ENCODE data around the gene OR10H4. TPM values are rescaled to one million over a fixed set of nuclear protein-coding genes. Genes with fewer than 3 reads are reported as not detected.
"Not testable (repeated sequence)": the region's sequence is repeated elsewhere in the genome, so short reads cannot be mapped to it uniquely, and the experiment has no call there.

Gene OR10H4, protein sequence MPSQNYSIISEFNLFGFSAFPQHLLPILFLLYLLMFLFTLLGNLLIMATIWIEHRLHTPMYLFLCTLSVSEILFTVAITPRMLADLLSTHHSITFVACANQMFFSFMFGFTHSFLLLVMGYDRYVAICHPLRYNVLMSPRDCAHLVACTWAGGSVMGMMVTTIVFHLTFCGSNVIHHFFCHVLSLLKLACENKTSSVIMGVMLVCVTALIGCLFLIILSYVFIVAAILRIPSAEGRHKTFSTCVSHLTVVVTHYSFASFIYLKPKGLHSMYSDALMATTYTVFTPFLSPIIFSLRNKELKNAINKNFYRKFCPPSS
- not detected in 2 replicates for total RNA-seq

DNA sequence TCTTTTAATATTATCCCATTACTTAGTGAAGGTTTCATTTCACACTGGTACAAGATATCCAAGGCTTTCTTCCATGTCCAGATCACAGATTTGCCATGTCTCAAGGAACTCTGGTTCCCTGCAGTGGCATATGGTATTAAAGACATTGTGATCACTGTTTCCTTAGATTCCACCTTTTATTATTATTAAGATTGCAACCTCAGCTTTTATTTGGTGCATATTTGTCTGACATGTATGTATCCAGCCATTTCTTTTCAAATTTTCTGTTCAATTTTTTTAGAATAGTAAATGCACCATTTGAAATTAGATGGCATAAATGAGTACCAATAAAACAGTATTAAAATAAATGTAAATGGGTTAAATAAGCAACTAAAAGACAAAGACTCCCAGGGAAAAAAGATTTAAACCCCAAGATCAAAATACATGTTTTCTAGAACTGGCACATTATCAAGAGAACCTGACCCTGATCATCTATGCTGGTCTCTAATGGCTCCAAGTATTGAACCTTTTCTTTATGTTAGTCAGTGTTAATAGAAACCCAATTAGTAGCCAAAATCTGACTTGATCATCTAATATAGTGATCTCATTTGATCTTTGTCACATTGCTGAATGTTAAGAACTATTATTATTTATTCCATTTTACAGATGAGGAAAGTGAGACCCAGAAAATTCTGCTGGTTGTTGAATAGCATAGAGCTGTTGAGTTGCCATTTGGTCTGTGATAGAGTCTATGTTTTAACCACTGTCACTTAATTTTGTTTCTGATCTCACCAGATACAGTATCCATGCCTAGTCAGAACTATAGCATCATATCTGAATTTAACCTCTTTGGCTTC is at the start of gene OR10H4:
OR10H4 (plus strand) TSS at position 786 of the 836 bp plus-strand sequence; CDS start at position 786, 0 bp downstream.
- no peak within 1 kb of the TSS for H3K27ac Mint-ChIP-seq
- peaks cover 15% of the 10 kb centered on the region for H3K27me3 Mint-ChIP-seq (ENCODE audit: insufficient read depth)
- intact Hi-C loops (cut with micrococcal nuclease) = no loop called here

DNA sequence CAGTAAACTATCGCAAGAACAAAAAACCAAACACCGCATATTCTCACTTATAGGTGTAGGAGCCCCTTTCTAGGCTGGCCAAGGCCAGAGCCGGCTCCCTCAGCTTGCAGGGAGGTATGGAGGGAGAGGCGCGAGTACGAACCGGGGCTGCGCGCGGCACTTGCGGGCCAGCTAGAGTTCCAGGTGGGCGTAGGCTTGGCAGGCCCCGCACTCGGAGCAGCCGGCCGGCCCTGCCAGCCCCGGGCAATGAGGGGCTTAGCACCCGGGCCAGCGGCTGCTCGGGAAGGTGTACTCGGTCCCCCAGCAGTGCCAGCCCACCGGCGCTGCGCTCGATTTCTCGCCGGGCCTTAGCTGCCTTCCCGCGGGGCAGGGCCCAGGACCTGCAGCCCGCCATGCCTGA is 49.2 kb upstream of the OR10H4 start:
- intact Hi-C loops (cut with micrococcal nuclease) = not testable (repeated sequence)

More for the DNA sequence above, at the start of gene OR10H4:
- H3K9me3 Mint-ChIP-seq = peaks cover 19% of the 10 kb centered on the region
- no peaks in the 10 kb centered on the region for H3K36me3 Mint-ChIP-seq (ENCODE audit: low read depth)
- H3K4me1 Mint-ChIP-seq (ENCODE audit: low read depth) = no peaks in the 10 kb centered on the region
- no peak for DNase-seq (ENCODE audit: low spot score)
- H3K4me3 Mint-ChIP-seq = no peak within 1 kb of the TSS

DNA sequence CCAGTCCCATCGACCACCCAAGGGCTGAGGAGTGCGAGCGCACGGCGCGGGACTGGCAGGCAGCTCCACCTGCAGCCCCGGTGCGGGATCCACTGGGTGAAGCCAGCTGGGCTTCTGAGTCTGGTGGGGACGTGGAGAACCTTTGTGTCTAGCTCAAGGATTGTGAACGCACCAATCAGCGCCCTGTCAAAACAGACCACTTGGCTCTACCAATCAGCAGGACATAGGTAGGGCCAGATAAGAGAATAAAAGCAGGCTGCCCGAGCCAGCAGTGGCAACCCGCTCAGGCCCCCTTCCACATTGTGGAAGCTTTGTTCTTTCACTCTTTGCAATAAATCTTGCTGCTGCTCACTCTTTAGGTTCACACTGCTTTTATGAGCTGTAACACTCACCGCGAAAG is 48.8 kb upstream of the OR10H4 start:
- DNase-seq (ENCODE audit: low spot score); H3K9me3 Mint-ChIP-seq; H3K36me3 Mint-ChIP-seq (ENCODE audit: low read depth); H3K4me3 Mint-ChIP-seq; H3K4me1 Mint-ChIP-seq (ENCODE audit: low read depth); H3K27ac Mint-ChIP-seq; intact Hi-C loops (cut with micrococcal nuclease): not testable (repeated sequence)
- peaks cover 32% of the 10 kb centered on the region for H3K27me3 Mint-ChIP-seq (ENCODE audit: insufficient read depth)

More for the DNA sequence above, 49.2 kb upstream of the OR10H4 start:
- H3K9me3 Mint-ChIP-seq; H3K27ac Mint-ChIP-seq; DNase-seq (ENCODE audit: low spot score); H3K4me1 Mint-ChIP-seq (ENCODE audit: low read depth); H3K4me3 Mint-ChIP-seq; H3K36me3 Mint-ChIP-seq (ENCODE audit: low read depth): not testable (repeated sequence)
- peaks cover 29% of the 10 kb centered on the region for H3K27me3 Mint-ChIP-seq (ENCODE audit: insufficient read depth)

DNA sequence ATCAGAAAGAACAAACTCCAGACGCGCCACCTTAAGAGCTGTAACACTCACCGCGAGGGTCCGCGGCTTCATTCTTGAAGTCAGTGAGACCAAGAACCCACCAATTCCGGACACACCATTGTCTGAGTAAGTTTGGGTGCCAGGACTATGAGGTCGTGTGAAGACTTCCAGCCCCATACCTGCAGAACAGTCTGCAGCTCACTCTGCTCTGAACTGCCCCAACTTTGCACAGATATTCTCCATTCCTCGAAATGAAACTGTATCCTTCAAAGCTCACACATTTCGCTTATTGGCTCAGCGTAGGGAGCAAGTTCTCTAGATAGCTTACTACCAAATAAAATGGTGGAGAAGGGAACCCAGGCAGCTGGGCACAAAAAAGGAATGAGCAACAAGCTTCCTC is 48.3 kb upstream of the OR10H4 start:
- no peaks in the 10 kb centered on the region for H3K36me3 Mint-ChIP-seq (ENCODE audit: low read depth)
- no peak for DNase-seq (ENCODE audit: low spot score)
- H3K27me3 Mint-ChIP-seq (ENCODE audit: insufficient read depth) = peaks cover 34% of the 10 kb centered on the region
- no peaks in the 10 kb centered on the region for H3K4me1 Mint-ChIP-seq (ENCODE audit: low read depth)
- H3K9me3 Mint-ChIP-seq = peaks cover 6% of the 10 kb centered on the region
- intact Hi-C loops (cut with micrococcal nuclease) = no loop called here
- no peak overlapping the region for H3K27ac Mint-ChIP-seq
- no peak overlapping the region for H3K4me3 Mint-ChIP-seq

DNA sequence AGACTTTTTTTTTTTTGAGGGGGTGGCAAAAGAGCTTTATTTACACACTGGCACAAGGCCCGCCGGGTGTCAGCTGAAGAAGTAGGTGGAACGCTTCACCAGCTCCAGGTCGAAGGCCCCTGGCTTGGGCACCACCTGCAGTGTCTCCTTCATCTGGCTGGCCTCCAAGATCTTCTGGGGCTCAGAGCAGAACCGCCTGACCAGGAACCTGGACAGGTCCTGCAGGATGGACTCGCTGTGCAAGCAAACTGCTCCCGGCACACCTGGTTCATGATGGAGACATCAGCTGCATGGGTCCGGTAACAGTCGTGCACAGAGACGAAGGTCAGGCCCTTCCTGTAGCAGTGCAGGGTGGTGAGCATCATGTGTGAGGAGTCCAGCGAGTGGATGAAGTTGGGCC is 46.6 kb upstream of the OR10H4 start:
- Mint-ChIP-seq H3K27ac (no peak overlapping the region), H3K36me3 (ENCODE audit: low read depth) (no peaks in the 10 kb centered on the region), H3K9me3 (peaks cover 6% of the 10 kb centered on the region), H3K4me1 (ENCODE audit: low read depth) (no peaks in the 10 kb centered on the region), H3K27me3 (ENCODE audit: insufficient read depth) (peaks cover 34% of the 10 kb centered on the region), H3K4me3 (no peak overlapping the region)
- no peak for DNase-seq (ENCODE audit: low spot score)
- intact Hi-C loops (cut with micrococcal nuclease) = no loop called here

DNA sequence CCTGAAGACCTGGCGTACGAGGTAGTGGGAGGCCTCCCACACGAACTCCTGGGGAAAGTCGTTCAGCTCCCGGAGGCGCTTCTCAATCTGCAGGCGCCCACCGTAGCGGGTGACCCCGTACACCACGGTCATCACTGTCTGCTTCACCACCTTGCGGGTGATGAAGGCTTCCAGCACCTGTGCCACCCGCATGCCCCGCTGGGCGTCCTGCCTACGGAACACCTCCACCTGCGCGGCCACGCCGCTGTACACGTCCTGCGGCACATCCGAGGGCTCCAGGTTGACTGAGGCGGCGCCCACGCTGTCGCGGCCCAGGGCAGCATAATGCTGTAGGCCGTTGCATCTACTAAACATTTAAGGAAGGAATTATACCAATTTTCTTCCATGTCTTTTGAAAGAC is 45.9 kb upstream of the OR10H4 start:
- H3K9me3 Mint-ChIP-seq; intact Hi-C loops (cut with micrococcal nuclease); H3K4me1 Mint-ChIP-seq (ENCODE audit: low read depth); H3K27ac Mint-ChIP-seq; H3K4me3 Mint-ChIP-seq; DNase-seq (ENCODE audit: low spot score); H3K36me3 Mint-ChIP-seq (ENCODE audit: low read depth): not testable (repeated sequence)
- peaks cover 36% of the 10 kb centered on the region for H3K27me3 Mint-ChIP-seq (ENCODE audit: insufficient read depth)

DNA sequence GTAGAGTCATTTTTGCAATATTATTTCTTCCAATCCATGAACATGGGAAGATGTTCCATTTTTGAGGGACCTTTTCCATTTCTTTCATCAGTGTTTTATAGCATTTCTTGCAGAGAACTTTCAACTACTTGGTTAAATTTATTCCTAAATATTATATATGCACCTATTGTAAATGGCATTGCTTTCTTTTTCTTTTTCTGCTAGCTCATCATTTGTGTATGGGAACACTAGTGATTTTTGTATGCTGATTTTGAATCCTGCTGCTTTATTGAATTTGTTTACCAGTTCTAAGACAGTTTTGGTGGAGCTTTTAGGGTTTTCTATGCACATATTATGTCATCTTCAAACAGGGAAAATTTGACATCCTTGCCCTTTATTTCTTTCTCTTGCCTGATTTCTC is 43.8 kb upstream of the OR10H4 start:
- no peak for DNase-seq (ENCODE audit: low spot score)
- Mint-ChIP-seq H3K27ac (no peak overlapping the region), H3K27me3 (ENCODE audit: insufficient read depth) (peaks cover 32% of the 10 kb centered on the region), H3K36me3 (ENCODE audit: low read depth) (no peaks in the 10 kb centered on the region), H3K4me1 (ENCODE audit: low read depth) (no peaks in the 10 kb centered on the region), H3K9me3 (peaks cover 6% of the 10 kb centered on the region), H3K4me3 (no peak overlapping the region)
- intact Hi-C loops (cut with micrococcal nuclease) = no loop called here

DNA sequence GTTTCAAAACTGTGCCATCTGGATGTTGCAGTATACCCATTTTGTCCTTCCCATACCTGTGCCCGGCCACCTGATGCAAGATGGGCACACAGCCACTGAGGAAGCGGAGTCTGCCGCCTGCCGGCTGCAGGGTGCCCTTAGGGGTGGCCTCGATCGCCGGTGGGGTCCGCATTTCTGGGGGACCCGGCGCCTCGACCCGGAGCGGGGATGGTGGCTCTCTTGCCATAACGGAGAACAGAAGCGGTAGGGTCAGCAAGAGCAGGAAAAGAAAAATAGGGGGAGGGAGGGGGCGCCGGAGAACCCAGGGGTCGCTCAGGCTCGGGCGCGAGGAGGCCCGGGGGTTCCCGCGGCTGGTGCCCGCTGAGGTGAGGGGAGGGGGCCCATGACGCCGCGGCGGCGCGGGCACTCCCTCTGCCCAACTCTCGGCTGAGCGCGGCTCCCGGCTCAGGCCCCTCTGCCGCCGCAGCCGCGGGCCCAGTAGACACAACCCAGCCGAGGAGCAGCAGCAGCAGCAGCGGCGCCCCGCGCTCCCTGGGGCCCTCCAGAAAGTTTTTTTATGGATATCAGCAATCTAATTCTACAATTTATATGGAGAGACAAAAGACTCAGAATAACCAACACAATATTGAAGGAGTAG is 37.1 kb upstream of the OR10H4 start:
- H3K4me3 Mint-ChIP-seq = no peak overlapping the region
- H3K27ac Mint-ChIP-seq = no peak overlapping the region
- no peaks in the 10 kb centered on the region for H3K4me1 Mint-ChIP-seq (ENCODE audit: low read depth)
- H3K9me3 Mint-ChIP-seq = peaks cover 10% of the 10 kb centered on the region
- no peaks in the 10 kb centered on the region for H3K36me3 Mint-ChIP-seq (ENCODE audit: low read depth)
- intact Hi-C loops (cut with micrococcal nuclease) = no loop called here
- no peak for DNase-seq (ENCODE audit: low spot score)
- H3K27me3 Mint-ChIP-seq (ENCODE audit: insufficient read depth) = peaks cover 33% of the 10 kb centered on the region

DNA sequence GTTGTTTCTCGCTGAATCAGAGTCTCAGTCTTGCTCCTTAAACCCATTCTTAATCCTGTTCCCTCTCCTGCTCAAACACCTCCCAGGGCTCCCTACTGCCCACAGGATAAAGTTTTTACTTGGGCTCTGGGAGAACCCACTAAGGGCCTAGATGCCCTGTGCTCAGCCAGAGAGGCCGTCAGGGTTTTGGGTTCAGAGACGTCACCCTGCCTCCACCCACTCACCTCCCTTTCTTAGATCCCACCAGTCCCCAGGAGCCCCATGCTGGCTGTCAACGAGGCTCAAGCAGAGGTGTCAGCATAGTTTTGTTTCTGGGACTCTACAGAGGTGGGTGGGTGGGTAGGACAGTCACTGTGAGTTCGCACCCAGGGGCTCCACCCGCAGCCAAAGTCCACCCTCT is 35.4 kb upstream of the OR10H4 start:
- no peaks in the 10 kb centered on the region for H3K4me1 Mint-ChIP-seq (ENCODE audit: low read depth)
- H3K4me3 Mint-ChIP-seq = no peak overlapping the region
- H3K9me3 Mint-ChIP-seq = peaks cover 10% of the 10 kb centered on the region
- H3K27ac Mint-ChIP-seq = no peak overlapping the region
- DNase-seq (ENCODE audit: low spot score) = no peak
- intact Hi-C loops (cut with micrococcal nuclease) = no loop called here
- H3K36me3 Mint-ChIP-seq (ENCODE audit: low read depth) = no peaks in the 10 kb centered on the region
- H3K27me3 Mint-ChIP-seq (ENCODE audit: insufficient read depth) = peaks cover 35% of the 10 kb centered on the region

DNA sequence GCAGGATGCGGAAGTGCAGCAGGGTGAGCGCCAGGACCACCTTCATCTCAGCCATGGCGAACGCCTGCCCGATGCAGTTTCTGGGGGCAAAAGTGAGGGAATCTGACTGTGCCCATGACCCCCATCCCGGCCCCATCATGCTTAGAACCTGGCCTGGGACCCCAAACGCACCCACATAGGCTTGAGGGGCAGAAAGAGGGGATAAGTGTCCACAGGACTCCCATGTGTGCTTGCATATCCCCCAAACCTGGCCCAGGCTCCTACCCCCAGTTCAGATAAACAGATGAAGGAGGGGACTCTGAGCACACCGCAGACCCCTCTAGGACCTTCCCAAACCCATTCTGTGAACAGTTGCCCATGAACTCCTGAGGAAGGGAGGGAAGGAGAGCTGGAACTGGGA is 35.0 kb upstream of the OR10H4 start:
- intact Hi-C loops (cut with micrococcal nuclease) = no loop called here
- Mint-ChIP-seq H3K4me1 (ENCODE audit: low read depth) (no peaks in the 10 kb centered on the region), H3K4me3 (no peak overlapping the region), H3K36me3 (ENCODE audit: low read depth) (no peaks in the 10 kb centered on the region), H3K27ac (no peak overlapping the region), H3K9me3 (peaks cover 10% of the 10 kb centered on the region), H3K27me3 (ENCODE audit: insufficient read depth) (peaks cover 35% of the 10 kb centered on the region)
- DNase-seq (ENCODE audit: low spot score) = no peak

DNA sequence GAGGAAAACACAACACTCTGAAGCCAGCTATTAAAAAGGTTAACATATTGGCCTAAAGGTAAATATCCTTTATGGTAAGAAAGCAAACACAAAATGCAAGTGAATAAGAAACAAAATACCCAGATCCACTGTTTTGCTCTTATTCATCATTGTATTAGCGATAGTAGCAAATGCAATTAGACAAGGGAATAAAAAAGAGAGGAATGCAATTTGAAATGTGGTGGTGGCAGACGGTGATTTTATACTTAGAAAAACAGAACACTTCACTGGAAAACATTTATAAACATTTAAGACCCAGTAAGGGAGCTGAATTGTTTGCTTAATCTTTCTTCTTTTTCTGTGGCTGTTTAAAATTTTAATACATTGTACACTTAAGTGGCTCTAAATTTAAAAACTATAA is 33.7 kb upstream of the OR10H4 start:
- intact Hi-C loops (cut with micrococcal nuclease) = no loop called here
- no peak for DNase-seq (ENCODE audit: low spot score)
- peaks cover 31% of the 10 kb centered on the region for H3K27me3 Mint-ChIP-seq (ENCODE audit: insufficient read depth)
- no peaks in the 10 kb centered on the region for H3K4me1 Mint-ChIP-seq (ENCODE audit: low read depth)
- no peak overlapping the region for H3K27ac Mint-ChIP-seq
- H3K4me3 Mint-ChIP-seq = no peak overlapping the region
- H3K36me3 Mint-ChIP-seq (ENCODE audit: low read depth) = no peaks in the 10 kb centered on the region
- H3K9me3 Mint-ChIP-seq = peaks cover 10% of the 10 kb centered on the region

DNA sequence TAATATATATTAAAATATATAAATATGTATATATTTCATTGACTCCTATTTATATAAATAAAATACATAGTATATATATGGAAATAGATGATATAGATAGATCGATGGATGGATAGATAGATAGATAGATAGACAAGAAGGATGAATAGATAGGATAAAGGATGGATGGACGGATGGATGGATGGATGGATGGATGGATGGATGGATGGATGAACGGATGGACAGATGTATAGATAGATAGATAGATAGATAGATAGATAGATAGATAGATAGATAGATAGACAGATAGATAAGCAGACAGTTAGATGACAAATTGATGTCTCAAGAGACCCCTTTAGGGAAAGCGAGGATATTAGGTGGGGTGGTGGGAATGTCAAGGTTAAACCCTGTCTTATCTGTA is 29.6 kb upstream of the OR10H4 start:
- Mint-ChIP-seq H3K27me3 (ENCODE audit: insufficient read depth) (peaks cover 9% of the 10 kb centered on the region), H3K4me3 (no peak overlapping the region), H3K36me3 (ENCODE audit: low read depth) (no peaks in the 10 kb centered on the region), H3K27ac (no peak overlapping the region), H3K9me3 (peaks cover 10% of the 10 kb centered on the region), H3K4me1 (ENCODE audit: low read depth) (no peaks in the 10 kb centered on the region)
- intact Hi-C loops (cut with micrococcal nuclease) = no loop called here
- no peak for DNase-seq (ENCODE audit: low spot score)

DNA sequence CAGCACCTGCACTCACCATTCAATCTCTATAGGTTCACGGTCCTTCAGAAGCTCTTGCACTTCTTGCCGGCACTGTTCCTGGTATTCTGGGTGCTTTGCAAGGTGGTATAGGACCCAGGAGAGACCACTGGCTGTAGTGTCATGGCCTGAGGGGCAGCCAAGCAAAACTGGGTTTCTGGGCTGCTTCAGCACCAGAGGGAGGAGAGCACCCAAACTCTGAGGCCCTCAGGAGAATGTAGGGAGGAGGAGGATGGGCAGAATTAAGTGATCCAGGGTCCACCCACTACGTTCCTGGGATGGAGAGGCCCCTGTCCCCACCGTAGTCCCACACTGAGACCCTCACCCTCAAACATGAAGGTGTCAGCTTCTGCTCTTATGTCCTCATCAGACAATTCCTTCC is 26.8 kb upstream of the OR10H4 start:
- H3K27ac Mint-ChIP-seq = no peak overlapping the region
- peaks cover 3% of the 10 kb centered on the region for H3K27me3 Mint-ChIP-seq (ENCODE audit: insufficient read depth)
- intact Hi-C loops (cut with micrococcal nuclease) = no loop called here
- no peaks in the 10 kb centered on the region for H3K9me3 Mint-ChIP-seq
- DNase-seq (ENCODE audit: low spot score) = no peak
- H3K4me3 Mint-ChIP-seq = no peak overlapping the region
- H3K36me3 Mint-ChIP-seq (ENCODE audit: low read depth) = no peaks in the 10 kb centered on the region
- no peaks in the 10 kb centered on the region for H3K4me1 Mint-ChIP-seq (ENCODE audit: low read depth)

Data from activated T-helper 1 cell treated with anti-CD3 and anti-CD28 coated beads, Interleukin-12 subunit alpha, Interleukin-12 subunit beta, Interleukin-2, Interleukin-4 antibody, amounts not matched to agents 30 ng/mL and 10 ng/mL and 1 ng/mL, durations not matched to agents 14 hours and 24 hours and 36 hours (primary cell).